Omental fat pad (tissue), 4 donors: ENCODE data around the gene NPFFR2. TPM values are rescaled to one million over a fixed set of nuclear protein-coding genes. Genes with fewer than 3 reads are reported as not detected.
A peak's percentile ranks its signal among the peaks of the same experiment; 100 is the strongest.

ENCODE experiments used
- ATAC-seq: fragments of 150-250 bp; one replicate; pipeline ENCODE4 v1.9.1; 2016; ENCODE audit warnings: mild to moderate bottlenecking, moderate library complexity; ENCODE audit not compliant: low FRiP score
- DNase-seq: peaks from one replicate; pipeline ENCODE4 v3.0.0-alpha.2; 2019; ENCODE audit warnings: low spot score
- CTCF ChIP-seq, 3 donors: fragments of 450-650 bp; IDR thresholded peaks; one replicate each; pipeline ENCODE4 v1.5.1; 2016 to 2017; ENCODE audit warnings: antibody characterized with exemption in 3 of 3, mild to moderate bottlenecking in 3 of 3, moderate library complexity in 2 of 3
- total RNA-seq, 4 donors: library from RNA; depleted of rRNA; stranded (reverse); fragments of >200 nt; gene quantifications; one replicate each; pipeline ENCODE4 v1.1.0, GENCODE V29; 2016

NPFFR2 gene
- total RNA-seq, 4 donors from 2014 or later: 0.93 TPM; not detected in 3

GRCh38 chr4:72109959-72110497 lies 78.2 kb downstream of the NPFFR2 start:
- TF ChIP-seq CTCF (IDR thresholded peaks at IDR 0.05): no peak
- no peak for DNase-seq

GRCh38 chr4:72110886-72111285 lies 79.1 kb downstream of the NPFFR2 start:
- no peak for DNase-seq
- no peak for TF ChIP-seq CTCF (IDR thresholded peaks at IDR 0.05)
- ATAC-seq: no peak

More at GRCh38 chr4:72109959-72110497, 78.2 kb downstream of the NPFFR2 start:
- no peak for ATAC-seq

GRCh38 chr4:72111863-72112262 lies 80.1 kb downstream of the NPFFR2 start:
- no peak for DNase-seq
- no peak for TF ChIP-seq CTCF (IDR thresholded peaks at IDR 0.05)
- no peak for ATAC-seq

- TF ChIP-seq CTCF (IDR thresholded peaks at IDR 0.05): no peak
- peak; percentile 32 for ATAC-seq
- no peak for DNase-seq
Observed at GRCh38 chr4:72112514-72113156, 80.8 kb downstream of the NPFFR2 start.

- TF ChIP-seq CTCF (IDR thresholded peaks at IDR 0.05): no peak
- ATAC-seq (no peak), DNase-seq (no peak)
Observed at GRCh38 chr4:72118017-72118416, 86.2 kb downstream of the NPFFR2 start.

GRCh38 chr4:72119946-72120345 lies 88.1 kb downstream of the NPFFR2 start:
- ATAC-seq (no peak), DNase-seq (no peak)
- no peak for TF ChIP-seq CTCF (IDR thresholded peaks at IDR 0.05)

GRCh38 chr4:72128741-72129140 lies 96.9 kb downstream of the NPFFR2 start:
- no peak for TF ChIP-seq CTCF (IDR thresholded peaks at IDR 0.05)
- ATAC-seq (no peak), DNase-seq (no peak)
